A673 (cell line): Measurements from ENCODE around the gene WFDC1.

Experiments
- CTCF ChIP-seq: fragments of 300-800, 200-600 bp; sonication (generic); conservative IDR thresholded peaks from 2 replicates; pipeline ENCODE4 v1.5.1; 2017; ENCODE audit warnings: low read depth, mild to moderate bottlenecking, antibody characterized with exemption, low read length, moderate library complexity, mixed read lengths
- EZH2 ChIP-seq: fragments of 200-600 bp; sonication (generic); IDR thresholded peaks from 2 replicates; pipeline ENCODE4 v1.6.1; 2017; ENCODE audit warnings: borderline replicate concordance, low read depth, mild to moderate bottlenecking, mixed read lengths, antibody characterized with exemption, low read length; ENCODE audit not compliant: poor library complexity, severe bottlenecking

DNA sequence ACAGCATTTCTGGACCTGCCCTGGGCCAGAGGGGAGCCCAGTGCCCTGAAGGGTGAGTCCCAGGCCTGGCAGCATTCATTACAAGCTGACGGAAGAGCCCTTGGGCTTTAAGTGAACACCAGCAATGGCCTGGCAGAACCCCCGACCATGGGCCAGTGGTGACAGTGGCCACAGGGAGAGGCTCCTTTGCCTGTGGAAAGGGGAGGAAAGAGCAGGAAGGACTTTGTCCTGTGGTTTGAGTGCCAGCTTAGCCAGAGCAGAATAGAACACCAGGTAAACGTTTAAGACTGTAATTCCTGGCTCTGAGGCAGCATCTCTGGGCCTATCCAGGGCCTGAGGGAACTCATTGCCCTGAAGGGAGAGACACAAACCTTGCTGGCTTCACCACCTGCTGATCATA, 39.4 kb downstream of the WFDC1 start:
- TF ChIP-seq CTCF (no peak), EZH2 (no peak)
